GM18526 (cell line): ENCODE measurements around the gene ANGEL2.

Experiments
- POLR2A ChIP-seq: IDR thresholded peaks from 3 replicates; pipeline ENCODE4 v1.6.1; 2011; ENCODE audit not compliant: insufficient read length; ENCODE audit errors: extremely low read depth

ANGEL2 gene

DNA sequence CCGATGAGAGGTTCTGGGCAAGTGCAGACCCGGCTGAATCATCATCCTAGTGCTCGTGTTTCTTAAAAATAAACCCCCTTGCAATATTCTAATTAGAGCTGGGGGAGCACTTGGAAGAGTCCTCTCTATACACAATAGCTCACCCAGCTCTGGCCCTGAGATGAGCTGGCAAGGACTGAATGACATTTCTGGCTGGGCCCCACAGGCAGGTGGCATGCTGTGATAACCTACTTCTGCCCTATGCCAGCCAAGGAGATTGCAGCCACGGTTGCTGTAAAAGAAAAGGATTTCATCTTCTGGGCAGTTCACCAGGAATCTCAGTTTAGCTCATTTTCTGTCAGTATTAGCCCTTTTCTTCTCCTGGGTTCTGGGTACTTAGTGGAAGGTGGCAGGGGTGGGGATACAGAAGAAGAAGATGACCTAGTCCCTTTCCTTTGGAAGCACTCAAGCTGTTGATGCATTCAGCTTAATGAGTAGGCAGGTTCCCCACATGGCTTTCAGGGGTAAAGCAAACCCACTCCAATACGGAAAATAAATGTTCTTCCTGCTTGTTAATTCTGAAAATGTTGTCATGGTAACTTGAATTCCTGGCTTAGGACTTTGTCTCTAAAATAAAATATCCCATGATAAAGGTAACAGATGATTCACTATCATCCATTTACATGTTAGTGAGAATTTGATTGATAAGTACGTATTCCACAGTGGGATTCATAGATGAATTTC lies 33.1 kb downstream of the ANGEL2 start:
- no peak for TF ChIP-seq POLR2A

DNA sequence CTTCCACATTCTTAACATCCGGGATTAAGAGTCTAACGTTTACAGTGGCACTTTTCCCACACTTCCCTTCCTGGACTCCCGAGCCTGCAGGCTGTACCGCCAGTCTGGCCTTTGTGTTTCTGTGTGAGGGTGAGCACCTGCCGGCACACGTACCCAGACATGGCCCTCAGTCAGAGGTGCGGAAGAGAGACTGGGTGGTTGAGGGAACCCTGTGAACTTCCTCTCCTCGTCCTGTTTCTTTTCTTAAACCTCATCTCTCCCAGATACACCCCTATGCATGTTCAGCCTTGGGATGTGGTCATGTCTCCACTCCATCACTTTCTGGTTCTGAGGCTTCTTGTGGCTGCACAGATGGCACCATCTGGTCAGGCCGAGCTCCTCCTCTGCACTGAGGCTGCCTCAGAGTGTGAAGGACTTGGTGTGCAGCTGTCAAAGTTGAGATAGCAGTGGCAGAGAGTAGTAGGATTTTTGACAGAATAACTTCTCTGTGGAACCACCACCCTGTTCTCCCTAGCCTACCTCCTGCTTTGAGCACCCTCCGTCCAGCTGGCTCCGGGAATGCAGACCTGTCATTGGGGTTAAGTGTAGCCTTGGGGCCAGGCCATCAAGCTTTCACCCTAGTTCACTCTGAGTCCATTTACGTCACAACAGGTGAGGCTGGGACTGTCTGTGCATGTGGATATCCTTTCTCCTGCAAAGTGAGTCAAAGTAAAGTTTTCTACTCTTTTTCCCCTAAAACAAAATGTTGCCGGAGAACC lies 33.9 kb downstream of the ANGEL2 start:
- no peak for TF ChIP-seq POLR2A

DNA sequence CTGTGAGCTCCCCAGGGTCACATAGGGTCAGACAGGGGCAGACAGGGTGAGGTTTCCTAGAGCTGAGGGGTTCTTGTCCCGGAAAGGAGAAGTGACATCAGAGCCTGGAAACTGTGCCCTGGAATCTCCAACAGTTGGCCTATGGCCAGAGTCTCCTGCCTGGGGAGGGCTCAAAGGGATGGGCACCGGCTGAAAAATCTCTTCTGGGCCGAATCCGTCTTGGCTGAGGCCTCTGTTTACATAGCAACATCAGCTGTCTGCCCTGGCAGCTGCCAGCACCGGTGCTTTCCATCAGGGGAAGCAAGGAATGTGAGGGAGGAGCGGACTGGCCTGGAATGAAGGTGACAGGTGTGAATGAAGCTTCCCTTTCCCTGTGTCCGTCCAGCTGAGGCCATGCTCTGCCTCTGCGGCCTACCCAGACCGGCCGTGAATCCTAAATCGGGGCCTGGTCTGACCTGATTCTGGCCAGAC lies 34.6 kb downstream of the ANGEL2 start:
- no peak for TF ChIP-seq POLR2A

DNA sequence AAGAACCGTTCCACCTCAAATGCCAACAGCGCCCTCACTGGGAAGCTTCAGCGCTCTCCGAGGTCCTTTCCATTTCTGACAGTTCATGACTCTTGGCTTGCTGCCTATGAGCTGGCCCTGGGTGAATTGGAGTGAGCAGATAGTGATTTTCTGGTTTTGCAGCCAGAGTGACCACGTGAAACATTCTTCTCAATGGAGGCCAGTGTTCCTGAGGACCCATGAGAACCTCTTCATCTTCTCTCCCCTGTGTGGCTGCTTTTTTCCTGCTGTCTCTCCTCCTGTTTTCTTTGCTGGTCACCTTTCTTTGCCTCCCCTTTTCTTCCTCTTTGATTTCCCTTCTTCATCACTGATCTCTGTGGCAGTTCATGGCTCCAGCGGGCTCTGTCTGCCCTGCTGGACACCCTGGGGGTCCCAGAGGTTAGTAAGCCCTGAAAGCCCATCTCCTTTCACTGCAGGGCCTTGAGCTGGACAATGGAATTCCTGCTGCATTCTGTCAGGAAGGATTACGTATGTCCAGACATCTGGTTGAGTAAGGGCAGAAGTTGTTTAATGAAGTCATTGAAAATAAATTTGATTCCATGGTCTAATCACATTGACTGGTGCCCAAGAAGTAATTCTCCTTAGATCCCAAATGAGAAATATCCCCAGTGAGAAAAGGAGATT lies 35.4 kb downstream of the ANGEL2 start:
- no peak for TF ChIP-seq POLR2A

DNA sequence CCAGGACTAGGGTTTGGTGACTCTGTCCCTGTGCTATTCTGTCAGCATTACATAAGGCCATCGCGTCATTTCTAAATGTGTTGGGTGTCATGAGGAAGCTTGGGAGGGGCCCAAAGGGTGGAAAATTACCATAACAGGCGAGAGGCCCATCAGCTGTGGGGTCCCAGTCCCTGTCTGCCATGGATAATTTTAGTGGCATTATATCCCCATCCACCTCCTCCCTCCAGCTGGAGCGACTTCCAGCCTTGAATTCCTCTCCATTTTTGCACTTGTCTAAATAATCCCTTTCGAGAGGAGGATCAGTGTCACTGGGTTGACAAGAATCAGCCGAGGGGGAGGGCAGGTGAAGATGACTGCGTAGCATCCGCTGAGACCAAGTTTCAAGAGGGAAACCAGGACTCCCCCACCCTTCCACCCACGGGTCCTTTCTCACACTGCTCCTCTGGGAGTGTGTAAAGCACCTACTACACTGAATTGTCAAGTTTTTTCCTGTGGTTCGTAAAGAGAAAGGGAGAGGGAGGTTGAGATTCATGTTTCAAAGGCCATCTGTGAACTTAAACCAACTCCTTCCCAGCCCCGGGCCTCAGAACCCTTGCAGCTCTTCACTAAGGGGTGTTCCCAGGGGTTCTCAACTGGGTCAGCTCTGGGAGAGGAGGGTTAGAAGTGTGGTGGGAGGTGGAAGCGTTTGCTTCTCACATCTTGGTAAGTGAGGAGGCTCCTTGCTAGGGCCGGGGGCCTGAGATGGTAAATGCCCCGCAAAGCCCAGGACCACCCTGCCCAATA lies 36.1 kb downstream of the ANGEL2 start:
- TF ChIP-seq POLR2A = no peak

DNA sequence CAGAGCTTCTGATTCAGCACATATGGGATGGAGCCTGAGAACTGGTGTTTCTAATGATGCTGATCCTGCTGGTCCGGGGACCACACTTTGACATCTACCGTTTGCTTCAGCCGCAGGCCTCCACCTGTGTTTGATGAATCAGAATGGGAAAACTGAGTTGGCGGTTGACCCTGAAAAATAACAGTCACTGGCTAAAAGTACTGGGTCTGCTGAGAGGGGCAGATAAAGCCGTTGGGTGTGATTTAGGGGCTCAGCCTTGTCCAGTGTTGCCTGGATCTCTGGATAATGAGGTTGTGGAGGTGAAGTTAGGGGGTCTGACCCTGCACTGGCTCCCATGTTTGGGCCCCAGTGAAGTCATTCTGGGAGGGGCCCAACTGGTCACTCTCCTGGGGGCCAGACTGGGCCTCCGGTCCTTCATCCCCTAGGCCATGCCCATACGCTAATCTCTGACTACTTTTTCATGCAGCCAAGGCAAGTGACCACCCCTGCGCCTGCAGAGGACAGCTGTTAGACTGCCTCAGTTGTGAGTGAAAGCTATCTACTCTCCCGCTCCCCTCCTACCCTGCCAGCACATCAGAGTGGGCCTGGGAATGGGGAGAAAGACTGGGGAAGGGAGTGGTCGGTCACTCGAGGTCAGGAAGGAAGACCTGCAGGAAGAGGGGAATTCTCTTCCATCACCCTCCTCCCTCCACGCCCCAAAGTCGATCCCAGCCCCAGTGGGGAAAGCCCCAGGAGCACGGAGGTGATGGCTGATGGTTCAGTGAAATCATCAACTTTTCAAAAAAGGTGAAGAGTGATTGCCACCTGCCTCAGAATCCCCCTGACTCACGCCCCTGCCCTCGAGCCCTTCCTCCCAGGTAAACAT lies 37.7 kb downstream of the ANGEL2 start:
- TF ChIP-seq POLR2A = no peak

DNA sequence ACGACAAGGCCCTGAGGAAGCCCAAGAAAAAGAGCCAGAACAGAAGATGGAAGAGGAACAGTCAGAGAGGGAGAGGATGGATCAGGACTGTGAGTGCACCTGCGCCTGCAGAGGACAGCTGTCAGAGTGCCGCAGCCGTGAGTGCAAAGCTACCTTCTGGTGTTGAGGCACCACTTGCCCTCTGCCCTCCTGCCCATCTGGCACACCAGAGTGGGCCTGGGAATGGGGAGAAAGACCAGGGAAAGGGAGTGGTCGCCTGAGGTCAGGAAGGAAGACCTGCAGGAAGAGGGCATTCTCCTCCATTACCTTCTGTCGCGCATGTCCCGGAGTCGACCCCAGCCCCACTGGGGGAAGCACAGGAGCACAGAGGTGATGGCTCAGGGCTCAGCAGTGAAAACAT lies 39.1 kb downstream of the ANGEL2 start:
- TF ChIP-seq POLR2A = no peak

DNA sequence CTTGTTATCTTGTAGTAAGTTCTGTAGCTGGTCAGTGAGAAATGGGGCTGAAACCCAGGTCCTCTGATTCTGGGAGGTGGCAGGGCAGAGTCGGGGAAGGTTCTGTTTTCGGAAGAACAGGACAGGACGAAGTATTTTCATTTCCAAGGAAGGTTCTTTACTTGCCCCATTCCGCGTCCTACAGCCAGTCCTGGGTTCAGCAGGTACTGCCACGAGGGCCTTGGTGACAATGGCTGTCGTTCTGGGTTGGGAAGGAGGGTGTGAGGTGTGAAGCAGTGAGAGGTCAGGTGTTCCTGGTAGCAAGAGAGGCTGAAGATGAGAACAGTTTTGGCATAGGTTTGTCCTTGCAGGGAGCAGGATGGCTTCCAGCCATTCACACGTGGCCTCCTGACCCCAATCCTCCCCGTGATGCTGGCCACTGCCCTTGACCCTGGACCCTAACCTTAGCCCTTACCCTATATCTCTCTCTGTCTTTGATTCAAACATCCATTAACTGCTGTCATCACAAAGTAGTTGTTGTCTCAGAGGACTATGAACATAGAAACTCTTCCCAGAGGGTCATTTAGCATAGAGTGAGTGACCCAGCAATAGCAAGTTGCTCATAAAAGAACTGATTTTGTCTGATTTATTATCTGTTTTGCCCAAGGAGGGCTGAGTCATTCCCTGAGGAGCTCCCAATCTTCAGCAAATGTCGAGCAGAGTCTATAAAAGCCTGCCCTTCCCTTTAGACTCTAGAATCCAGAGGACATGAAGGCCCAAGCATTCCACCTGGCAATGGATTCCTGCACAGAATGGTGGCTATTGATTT lies 40.4 kb downstream of the ANGEL2 start:
- no peak for TF ChIP-seq POLR2A

DNA sequence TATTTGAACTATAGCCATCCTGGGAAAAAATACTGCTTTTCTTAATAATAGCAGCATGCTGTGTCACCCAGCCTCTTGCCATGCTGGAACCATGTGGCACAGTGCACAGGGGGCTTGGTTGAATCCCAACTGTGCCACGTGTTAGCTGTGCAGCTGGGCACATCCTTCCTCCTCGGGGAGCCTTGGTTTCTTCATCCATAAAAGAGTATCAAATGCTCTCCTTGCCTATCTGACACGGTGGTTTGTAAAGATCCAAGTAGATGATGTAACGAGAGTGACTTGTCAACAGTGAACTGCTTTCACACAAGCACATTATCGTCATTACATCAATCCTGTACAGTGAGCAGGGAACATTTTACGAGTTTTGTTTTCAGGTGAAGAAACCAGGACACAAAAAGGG lies 41.0 kb downstream of the ANGEL2 start:
- TF ChIP-seq POLR2A = no peak

DNA sequence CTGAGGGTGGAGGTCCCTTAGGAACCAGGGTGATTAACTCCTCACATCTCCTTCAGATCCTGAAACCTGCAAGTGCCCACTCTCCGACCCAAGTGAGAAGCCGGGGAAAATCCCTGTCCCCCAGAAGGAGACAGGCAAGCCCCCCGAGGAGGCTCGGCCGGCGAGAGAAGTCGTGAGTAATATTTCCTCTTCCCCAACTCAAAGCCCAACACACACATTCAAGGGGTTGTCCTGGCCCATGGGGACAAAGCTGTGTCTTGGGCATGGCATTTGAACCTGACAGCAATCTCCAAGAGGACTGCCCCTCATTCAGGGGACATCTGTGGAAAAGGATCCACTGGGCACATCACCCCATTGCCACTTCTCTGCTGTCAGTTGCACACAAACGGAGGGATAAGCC lies 41.8 kb downstream of the ANGEL2 start:
- no peak for TF ChIP-seq POLR2A

DNA sequence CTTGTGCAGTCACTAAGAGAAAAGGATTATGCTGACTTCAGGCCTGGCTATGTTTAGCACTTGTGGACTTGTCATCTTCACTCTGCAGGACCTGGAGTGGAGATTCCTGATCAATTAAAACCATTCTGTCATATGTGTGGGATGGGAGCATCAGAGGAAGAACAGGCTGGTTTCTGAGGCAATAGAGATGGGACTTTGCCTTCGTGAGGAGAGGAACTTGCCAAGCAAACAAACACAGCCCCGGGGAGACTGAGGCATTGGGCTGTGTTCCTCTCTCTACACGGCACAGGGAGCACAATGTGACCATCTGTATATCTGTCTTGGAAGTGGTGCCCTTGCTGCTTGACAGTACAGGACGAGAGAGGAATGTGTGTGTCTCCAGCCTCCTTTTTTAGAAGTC lies 42.2 kb downstream of the ANGEL2 start:
- TF ChIP-seq POLR2A = no peak

DNA sequence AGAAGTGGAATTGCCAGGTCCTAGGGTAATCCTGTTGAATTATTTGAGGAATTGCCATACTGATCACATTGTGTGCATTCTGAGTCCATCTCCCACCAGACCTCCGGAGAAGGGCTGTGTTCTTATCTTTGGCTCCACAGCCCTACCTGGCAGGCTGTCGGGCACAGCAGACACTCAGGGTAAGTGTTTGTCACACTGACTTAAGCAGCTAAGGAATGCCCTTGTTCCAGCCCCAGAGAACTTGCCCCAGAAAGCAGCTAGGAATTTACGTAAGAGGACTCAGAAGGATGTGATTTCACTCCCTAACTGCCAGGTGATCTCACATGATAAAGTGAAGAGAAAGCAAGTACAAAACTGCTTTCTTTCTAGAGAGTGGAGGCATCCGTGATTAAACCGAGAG lies 44.4 kb downstream of the ANGEL2 start:
- no peak for TF ChIP-seq POLR2A

DNA sequence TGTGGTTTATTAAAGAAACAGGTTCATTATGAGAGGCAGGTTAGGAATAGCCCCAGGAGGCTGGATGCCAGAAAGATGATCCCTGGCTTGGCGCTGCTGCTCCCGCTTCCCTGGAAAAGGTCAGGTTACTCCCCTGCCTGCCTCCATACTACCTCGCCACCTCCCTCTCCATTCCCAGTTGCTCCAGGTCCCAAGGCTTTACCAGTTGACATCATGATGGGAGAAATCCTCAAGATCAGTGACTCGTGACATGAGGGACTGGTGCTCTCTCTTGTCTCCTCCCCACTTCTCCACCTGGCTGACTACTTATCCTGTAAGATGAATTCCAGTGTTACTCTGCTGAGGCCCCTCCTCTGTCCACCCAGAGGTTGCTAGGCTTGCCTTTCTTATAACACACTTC lies 45.6 kb downstream of the ANGEL2 start:
- TF ChIP-seq POLR2A = no peak
